Trophoblast cell (in vitro differentiated cells and primary cell): ENCODE data around the gene RFTN1.

Source experiments
- DNase-seq, 2 donors: peaks; one replicate each; pipeline ENCODE4 v3.0.0-alpha.2; 2016
- H2AFZ ChIP-seq: 2 replicates; pipeline ENCODE4 v1.6.1; 2013; ENCODE audit warnings: low read length, moderate library complexity, mild to moderate bottlenecking; ENCODE audit not compliant: insufficient read depth, poor library complexity
- H2AK5ac ChIP-seq: 2 replicates; pipeline ENCODE4 v1.6.1; 2013; ENCODE audit warnings: mild to moderate bottlenecking, low read length
- H2BK120ac ChIP-seq: 2 replicates; pipeline ENCODE4 v1.6.1; 2013; ENCODE audit warnings: low read length, mild to moderate bottlenecking, moderate library complexity; ENCODE audit not compliant: insufficient read depth, poor library complexity
- H2BK12ac ChIP-seq: 2 replicates; pipeline ENCODE4 v1.6.1; 2013; ENCODE audit warnings: mild to moderate bottlenecking, low read length, moderate library complexity
- H2BK5ac ChIP-seq: 2 replicates; pipeline ENCODE4 v1.6.1; 2013; ENCODE audit warnings: low read length, low read depth, moderate library complexity, mild to moderate bottlenecking; ENCODE audit not compliant: poor library complexity
- H3K14ac ChIP-seq: 2 replicates; pipeline ENCODE4 v1.6.1; 2013; ENCODE audit warnings: mild to moderate bottlenecking, low read length
- H3K18ac ChIP-seq: 2 replicates; pipeline ENCODE4 v1.6.1; 2013; ENCODE audit warnings: mild to moderate bottlenecking, low read length
- H3K23ac ChIP-seq: 2 replicates; pipeline ENCODE4 v1.6.1; 2013; ENCODE audit warnings: low read length
- H3K27ac ChIP-seq: 2 replicates; pipeline ENCODE4 v1.5.1; 2013; ENCODE audit warnings: low read depth, mild to moderate bottlenecking, inconsistent platforms, low read length, moderate library complexity
- H3K27me3 ChIP-seq: 2 replicates; pipeline ENCODE4 v1.6.1; 2013; ENCODE audit warnings: inconsistent platforms, mild to moderate bottlenecking, low read length, moderate library complexity; ENCODE audit not compliant: insufficient read depth
- H3K36me3 ChIP-seq, 2 experiments: 1 replicate in 1 of 2; 2 replicates in 1 of 2; pipeline ENCODE4 v1.6.1; 2013; ENCODE audit warnings: low read length in 2 of 2, mild to moderate bottlenecking in 2 of 2, moderate library complexity in 1 of 2; ENCODE audit not compliant: insufficient read depth in 2 of 2, control insufficient read depth in 1 of 2
- H3K4ac ChIP-seq: 2 replicates; pipeline ENCODE4 v1.6.1; 2013; ENCODE audit warnings: low read depth, mild to moderate bottlenecking, low read length, moderate library complexity
- H3K4me1 ChIP-seq, 2 experiments: 1 replicate in 1 of 2; 2 replicates in 1 of 2; pipeline ENCODE4 v1.6.1; 2013; ENCODE audit warnings: low read length in 2 of 2, mild to moderate bottlenecking in 2 of 2, moderate library complexity in 1 of 2; ENCODE audit not compliant: insufficient read depth in 2 of 2, control insufficient read depth in 1 of 2
- H3K4me2 ChIP-seq: 2 replicates; pipeline ENCODE4 v1.6.1; 2013; ENCODE audit warnings: inconsistent platforms, mild to moderate bottlenecking, low read length, moderate library complexity
- H3K4me3 ChIP-seq: 2 replicates; pipeline ENCODE4 v1.5.1; 2013; ENCODE audit warnings: mild to moderate bottlenecking, low read depth, low read length, inconsistent platforms
- H3K79me1 ChIP-seq: one replicate; pipeline ENCODE4 v1.6.1; 2013; ENCODE audit warnings: low read length
- H3K79me2 ChIP-seq: 2 replicates; pipeline ENCODE4 v1.6.1; 2013; ENCODE audit warnings: low read length, mild to moderate bottlenecking; ENCODE audit not compliant: control insufficient read depth, insufficient read depth, poor library complexity
- H3K9ac ChIP-seq: 2 replicates; pipeline ENCODE4 v1.6.1; 2013; ENCODE audit warnings: mild to moderate bottlenecking, low read length
- H3K9me3 ChIP-seq: 2 replicates; pipeline ENCODE4 v1.6.1; 2013; ENCODE audit warnings: low read depth, mild to moderate bottlenecking, control low read depth, inconsistent platforms, low read length; ENCODE audit not compliant: insufficient read depth
- H4K12ac ChIP-seq: 2 replicates; pipeline ENCODE4 v1.6.1; 2013; ENCODE audit warnings: low read depth, mild to moderate bottlenecking, low read length, moderate library complexity
- H4K8ac ChIP-seq: 2 replicates; pipeline ENCODE4 v1.6.1; 2013; ENCODE audit warnings: low read depth, mild to moderate bottlenecking, low read length, moderate library complexity
- H4K91ac ChIP-seq: one replicate; pipeline ENCODE4 v1.6.1; 2013; ENCODE audit warnings: low read depth, mild to moderate bottlenecking, low read length, moderate library complexity
- WGBS: extraction: QIAGEN DNeasy Blood & Tissue Kit; methylation state at CpG from one replicate; pipeline ENCODE4 v1.1.7; 2013; ENCODE audit warnings: missing lambda C conversion rate; ENCODE audit not compliant: insufficient read length, insufficient coverage; ENCODE audit errors: extremely low coverage; 5-methylcytosine and 5-hydroxymethylcytosine counted together

The RFTN1 gene

GRCh38 chr3:16423298-16423697 is 90.2 kb downstream of the RFTN1 start:
- Histone ChIP-seq H2AK5ac (no peak overlapping the region), H3K27me3 (no peaks in the 10 kb centered on the region), H3K4me2 (no peak overlapping the region), H2BK12ac (no peak overlapping the region), H3K4me1 (no peaks in the 10 kb centered on the region), H2AFZ (no peak overlapping the region), H3K4ac (no peak overlapping the region), H3K14ac (no peak overlapping the region), H3K18ac (no peak overlapping the region), H3K36me3 (no peaks in the 10 kb centered on the region), H4K12ac (no peak overlapping the region), H4K8ac (no peak overlapping the region), H3K79me2 (no peaks in the 10 kb centered on the region), H3K27ac (no peak overlapping the region), H4K91ac (no peak overlapping the region), H3K79me1 (no peaks in the 10 kb centered on the region), H3K9ac (no peak overlapping the region), H2BK5ac (no peak overlapping the region), H3K4me3 (no peak overlapping the region), H2BK120ac (no peak overlapping the region), H3K9me3 (no peaks in the 10 kb centered on the region), H3K23ac (no peak overlapping the region)
- DNase-seq = peak in 1 of 2 donors; percentile 19
- no CpG with 5 or more reads among the region's 2 CpGs for WGBS

- no peak overlapping the region for H3K27ac ChIP-seq
- H2BK120ac ChIP-seq = no peak overlapping the region
- no CpG with 5 or more reads among the region's 5 CpGs for WGBS
Observed at GRCh38 chr3:16419640-16420241, 93.8 kb downstream of the RFTN1 start.

DNA sequence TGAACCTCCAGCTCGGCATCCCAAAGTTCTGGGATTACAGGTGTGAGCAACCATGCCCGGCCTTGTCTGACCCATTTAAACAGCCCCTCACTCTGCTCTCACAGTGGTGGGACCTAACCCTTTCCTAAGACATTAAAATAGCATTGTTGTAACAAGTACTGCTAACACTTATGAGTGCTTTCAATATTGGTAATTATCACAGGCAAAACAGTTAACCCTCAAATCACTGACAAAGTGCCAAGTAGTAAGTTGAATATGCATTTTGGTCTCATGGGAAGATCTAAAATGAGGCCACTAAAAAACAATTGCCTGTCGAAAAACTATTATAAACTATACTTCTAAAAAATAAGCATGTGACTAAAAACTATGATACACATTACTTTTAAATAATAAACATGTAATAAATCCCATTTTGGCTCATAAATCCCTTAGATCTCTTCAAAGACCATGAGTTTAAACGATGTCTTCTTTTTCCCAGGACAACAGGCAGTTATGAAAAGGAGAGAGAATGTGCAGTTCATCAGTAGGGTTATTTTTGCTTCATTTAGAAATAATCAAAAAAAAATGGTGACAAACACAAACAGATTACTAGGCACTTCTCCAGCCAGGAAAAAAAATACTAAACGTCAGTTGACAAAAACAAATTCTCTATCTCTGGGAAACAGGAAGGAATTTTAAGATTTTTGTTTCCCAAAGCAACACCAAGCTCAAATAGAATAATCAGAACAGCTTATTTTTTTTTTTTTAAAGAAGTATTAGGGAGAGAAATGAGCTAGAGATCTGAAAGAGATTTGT is 95.4 kb downstream of the RFTN1 start:
- no peak overlapping the region for H3K27ac ChIP-seq
- H2BK12ac ChIP-seq = no peak overlapping the region
- no CpG with 5 or more reads among the region's 5 CpGs for WGBS
- no peak overlapping the region for H4K8ac ChIP-seq
- no peak overlapping the region for H4K91ac ChIP-seq
- H3K4me2 ChIP-seq = no peak overlapping the region
- no peak overlapping the region for H3K4me3 ChIP-seq
- H3K9me3 ChIP-seq = no peaks in the 10 kb centered on the region
- no peaks in the 10 kb centered on the region for H3K79me2 ChIP-seq
- no peak overlapping the region for H2AK5ac ChIP-seq
- H3K27me3 ChIP-seq = no peaks in the 10 kb centered on the region
- DNase-seq = no peak
- no peak overlapping the region for H2BK120ac ChIP-seq
- no peak overlapping the region for H3K4ac ChIP-seq
- no peak overlapping the region for H3K9ac ChIP-seq
- no peaks in the 10 kb centered on the region for H3K36me3 ChIP-seq
- H2AFZ ChIP-seq = no peak overlapping the region
- H3K18ac ChIP-seq = no peak overlapping the region
- no peaks in the 10 kb centered on the region for H3K79me1 ChIP-seq
- H3K4me1 ChIP-seq = no peaks in the 10 kb centered on the region
- H3K23ac ChIP-seq = no peak overlapping the region
- H3K14ac ChIP-seq = no peak overlapping the region
- H2BK5ac ChIP-seq = no peak overlapping the region
- no peak overlapping the region for H4K12ac ChIP-seq

More at GRCh38 chr3:16419640-16420241, 93.8 kb downstream of the RFTN1 start:
- Histone ChIP-seq H2BK5ac (no peak overlapping the region), H3K27me3 (no peaks in the 10 kb centered on the region), H3K14ac (no peak overlapping the region), H3K4me3 (no peak overlapping the region), H3K9ac (no peak overlapping the region), H4K91ac (no peak overlapping the region), H4K8ac (no peak overlapping the region), H3K4ac (no peak overlapping the region), H3K79me1 (no peaks in the 10 kb centered on the region), H3K4me2 (no peak overlapping the region), H3K36me3 (no peaks in the 10 kb centered on the region), H3K4me1 (no peaks in the 10 kb centered on the region), H3K79me2 (no peaks in the 10 kb centered on the region), H2AFZ (no peak overlapping the region), H3K23ac (no peak overlapping the region), H3K9me3 (no peaks in the 10 kb centered on the region), H2BK12ac (no peak overlapping the region), H4K12ac (no peak overlapping the region), H3K18ac (no peak overlapping the region), H2AK5ac (no peak overlapping the region)
- DNase-seq = no peak

GRCh38 chr3:16415911-16416476 is 97.5 kb downstream of the RFTN1 start:
- H4K91ac ChIP-seq = no peak overlapping the region
- no peak overlapping the region for H3K4me2 ChIP-seq
- no peak overlapping the region for H2BK120ac ChIP-seq
- no peak overlapping the region for H3K4me3 ChIP-seq
- H2AFZ ChIP-seq = no peak overlapping the region
- no peak overlapping the region for H2BK5ac ChIP-seq
- no peak overlapping the region for H3K27ac ChIP-seq
- no peak overlapping the region for H3K9ac ChIP-seq
- no peak overlapping the region for H3K18ac ChIP-seq
- H3K14ac ChIP-seq = no peak overlapping the region
- no peaks in the 10 kb centered on the region for H3K27me3 ChIP-seq
- H3K4me1 ChIP-seq = no peaks in the 10 kb centered on the region
- no peaks in the 10 kb centered on the region for H3K79me2 ChIP-seq
- peaks cover 2% of the 10 kb centered on the region for H3K9me3 ChIP-seq
- DNase-seq = no peak
- WGBS = no CpG with 5 or more reads among the region's 3 CpGs
- no peak overlapping the region for H3K4ac ChIP-seq
- no peaks in the 10 kb centered on the region for H3K36me3 ChIP-seq
- H4K8ac ChIP-seq = no peak overlapping the region
- no peak overlapping the region for H3K23ac ChIP-seq
- H4K12ac ChIP-seq = no peak overlapping the region
- no peaks in the 10 kb centered on the region for H3K79me1 ChIP-seq
- no peak overlapping the region for H2BK12ac ChIP-seq
- no peak overlapping the region for H2AK5ac ChIP-seq
